Hepatocyte (in vitro differentiated cells): Measurements from ENCODE around the gene CSTPP1. TPM values are rescaled to one million over a fixed set of nuclear protein-coding genes. Genes with fewer than 3 reads are reported as not detected.

ENCODE experiments used
- DNase-seq: peaks from one replicate; pipeline ENCODE4 v3.0.0-alpha.2; 2016; ENCODE audit warnings: low spot score
- H2AFZ ChIP-seq: fragments of 200-600 bp; sonication (generic); 2 replicates; pipeline ENCODE4 v1.6.0; 2016; ENCODE audit warnings: antibody characterized with exemption, mild to moderate bottlenecking
- H3K27ac ChIP-seq: fragments of 200-600 bp; sonication (generic); 2 replicates; pipeline ENCODE4 v1.5.1; 2016; ENCODE audit warnings: mild to moderate bottlenecking
- H3K27me3 ChIP-seq: fragments of 200-600 bp; sonication (generic); 2 replicates; pipeline ENCODE4 v1.6.1; 2016
- H3K36me3 ChIP-seq: fragments of 200-600 bp; sonication (generic); replicated peaks from 2 replicates; pipeline ENCODE4 v1.5.1; 2016; ENCODE audit warnings: low read depth; ENCODE audit not compliant: insufficient read depth
- H3K4me1 ChIP-seq: fragments of 200-600 bp; sonication (generic); 2 replicates; pipeline ENCODE4 v1.5.1; 2016; ENCODE audit warnings: mild to moderate bottlenecking, moderate library complexity; ENCODE audit not compliant: insufficient read depth
- H3K4me2 ChIP-seq: fragments of 200-600 bp; sonication (generic); 2 replicates; pipeline ENCODE4 v1.6.0; 2016
- H3K4me3 ChIP-seq: fragments of 200-600 bp; sonication (generic); 2 replicates; pipeline ENCODE4 v1.5.1; 2016; ENCODE audit warnings: mild to moderate bottlenecking
- H3K79me2 ChIP-seq: fragments of 200-600 bp; sonication (generic); 2 replicates; pipeline ENCODE4 v1.6.0; 2017; ENCODE audit warnings: mild to moderate bottlenecking
- H3K9me2 ChIP-seq: fragments of 200-600 bp; sonication (generic); replicated peaks from 2 replicates; pipeline ENCODE4 v1.6.0; 2017; ENCODE audit warnings: mild to moderate bottlenecking; ENCODE audit not compliant: insufficient read depth
- H3K9me3 ChIP-seq: fragments of 200-600 bp; sonication (generic); 2 replicates; pipeline ENCODE4 v1.5.1; 2016; ENCODE audit warnings: low read depth, mild to moderate bottlenecking
- H4K20me1 ChIP-seq: fragments of 200-600 bp; sonication (generic); 2 replicates; pipeline ENCODE4 v1.6.0; 2016; ENCODE audit warnings: mild to moderate bottlenecking; ENCODE audit not compliant: insufficient read depth, poor library complexity, severe bottlenecking
- CTCF ChIP-seq: fragments of 200-600 bp; sonication (generic); IDR thresholded peaks from 2 replicates; pipeline ENCODE4 v1.5.1; 2016; ENCODE audit warnings: antibody characterized with exemption, mild to moderate bottlenecking; ENCODE audit not compliant: poor library complexity
- EZH2 ChIP-seq: fragments of 200-600 bp; sonication (generic); IDR thresholded peaks from 2 replicates; pipeline ENCODE4 v1.6.1; 2016; ENCODE audit warnings: antibody characterized with exemption, mild to moderate bottlenecking, borderline replicate concordance
- EZH2phosphoT487 ChIP-seq: fragments of 200-600 bp; sonication (generic); IDR thresholded peaks from one replicate; pipeline ENCODE4 v1.6.1; 2018; ENCODE audit warnings: antibody characterized with exemption, mild to moderate bottlenecking, low read depth, moderate library complexity; ENCODE audit not compliant: unreplicated experiment, severe bottlenecking
- WGBS: methylation state at CpG from one replicate; pipeline ENCODE4 v1.1.6; 2016; ENCODE audit warnings: low lambda C conversion rate; ENCODE audit errors: missing lambda C conversion rate; 5-methylcytosine and 5-hydroxymethylcytosine counted together
- polyA plus RNA-seq: library from polyadenylated mRNA; unstranded; fragments of >200 nt; fragmentation: Nextera tagmentation; extraction: Ambion mirVana; gene quantifications from 2 replicates; pipeline ENCODE4 v1.2.1, GENCODE V29; 2016
- total RNA-seq: library from RNA; depleted of rRNA; stranded (reverse); fragments of >200 nt; gene quantifications from 2 replicates; pipeline ENCODE4 v1.2.3, GENCODE V29; 2014

Gene CSTPP1
- total and polyA plus RNA-seq, 2 experiments from 2014 or later, result 23.0 to 44.3 TPM

GRCh38 chr11:47060807-47061206 lies 124.2 kb downstream of the CSTPP1 start:
- Histone ChIP-seq H3K4me3 (no peak overlapping the region), H3K4me1 (peaks cover 3% of the 10 kb centered on the region), H3K27me3 (no peaks in the 10 kb centered on the region), H3K27ac (no peak overlapping the region), H3K9me2 (no peaks in the 10 kb centered on the region), H3K36me3 (no peaks in the 10 kb centered on the region), H3K4me2 (no peak overlapping the region), H3K79me2 (no peaks in the 10 kb centered on the region), H3K9me3 (no peaks in the 10 kb centered on the region), H4K20me1 (no peaks in the 10 kb centered on the region), H2AFZ (no peak overlapping the region)
- TF ChIP-seq CTCF, result no peak
- WGBS, result 73% methylated on average over 2 of the region's 2 CpGs
- DNase-seq, result no peak

DNA sequence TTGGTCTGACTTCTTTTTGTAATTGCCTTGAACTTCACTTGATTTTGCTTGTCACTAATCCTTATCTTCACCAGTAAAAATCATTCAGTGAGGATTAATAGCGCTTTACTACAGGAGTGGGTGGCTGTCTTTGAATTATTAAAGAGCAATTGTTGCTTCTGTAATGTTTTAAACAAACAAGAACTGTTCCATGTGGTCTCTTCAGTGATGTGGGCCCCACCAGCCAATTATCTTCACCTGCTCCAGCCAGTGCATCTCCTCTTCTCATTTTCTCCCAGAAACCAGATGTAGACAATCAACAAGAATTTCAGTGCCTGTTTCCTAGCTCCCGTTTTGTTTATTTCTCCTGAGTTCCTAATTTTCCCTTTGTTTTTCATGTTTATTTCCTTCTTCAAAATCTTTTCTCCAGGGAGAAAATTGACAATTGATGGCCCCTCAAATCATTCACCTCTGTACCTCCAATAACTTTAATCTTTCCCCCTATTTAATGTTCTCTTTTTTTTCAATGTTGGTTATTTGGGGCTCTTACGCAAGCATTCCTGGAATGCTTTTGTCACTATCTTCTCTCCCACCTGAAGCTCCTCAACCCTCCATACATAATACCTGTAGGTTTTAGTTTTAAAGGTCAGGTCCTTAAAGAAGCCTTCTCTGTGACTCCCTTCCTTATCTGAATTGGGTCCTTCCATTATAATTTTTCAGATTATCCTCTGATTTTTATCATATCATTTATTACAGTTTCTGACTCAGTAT lies 125.0 kb downstream of the CSTPP1 start:
- H3K36me3 ChIP-seq, result no peaks in the 10 kb centered on the region
- no peaks in the 10 kb centered on the region for H3K9me3 ChIP-seq
- no peaks in the 10 kb centered on the region for H3K79me2 ChIP-seq
- no peak overlapping the region for H3K4me2 ChIP-seq
- H3K9me2 ChIP-seq, result no peaks in the 10 kb centered on the region
- H3K4me3 ChIP-seq, result no peak overlapping the region
- TF ChIP-seq CTCF (no peak), EZH2phosphoT487 (no peak)
- no peaks in the 10 kb centered on the region for H3K27me3 ChIP-seq
- H4K20me1 ChIP-seq, result no peaks in the 10 kb centered on the region
- no peak for DNase-seq
- no peak overlapping the region for H2AFZ ChIP-seq
- no peaks in the 10 kb centered on the region for H3K4me1 ChIP-seq
- 72% methylated on average over 3 of the region's 3 CpGs for WGBS
- no peak overlapping the region for H3K27ac ChIP-seq

GRCh38 chr11:47062736-47063135 lies 126.2 kb downstream of the CSTPP1 start:
- Histone ChIP-seq H3K27ac (no peak overlapping the region), H3K9me2 (no peaks in the 10 kb centered on the region), H2AFZ (no peak overlapping the region), H3K9me3 (no peaks in the 10 kb centered on the region), H3K36me3 (no peaks in the 10 kb centered on the region), H3K27me3 (no peaks in the 10 kb centered on the region), H3K4me3 (no peak overlapping the region), H3K4me2 (no peak overlapping the region), H4K20me1 (no peaks in the 10 kb centered on the region), H3K79me2 (no peaks in the 10 kb centered on the region), H3K4me1 (no peaks in the 10 kb centered on the region)
- DNase-seq, result no peak
- TF ChIP-seq EZH2 (no peak), EZH2phosphoT487 (no peak), CTCF (no peak)
- WGBS, result 95% methylated on average over 2 of the region's 2 CpGs
